Effector memory CD8-positive, alpha-beta T cell (primary cell): Measurements from ENCODE around the gene TMEM260.
"Not testable (repeated sequence)": the region's sequence is repeated elsewhere in the genome, so short reads cannot be mapped to it uniquely, and the experiment has no call there.

Experiments used
- ATAC-seq: fragments of 150-1000 bp; cut with Tn5 transposase; replicated peaks from 2 replicates; pipeline ENCODE4 v1.10.0; 2021; ENCODE audit warnings: mild to moderate bottlenecking, moderate library complexity
- DNase-seq, 3 experiments: peaks; one replicate each; pipeline ENCODE4 v3.0.0; 2021
- H3K27ac Mint-ChIP-seq, 2 donors: one replicate each; pipeline ENCODE4 v1.8.0; 2022; ENCODE audit warnings: mild to moderate bottlenecking in 2 of 2, mixed read lengths in 2 of 2, moderate library complexity in 2 of 2
- H3K27me3 Mint-ChIP-seq, 2 donors: one replicate each; pipeline ENCODE4 v1.8.0; 2022; ENCODE audit warnings: mixed read lengths in 2 of 2
- H3K36me3 Mint-ChIP-seq: one replicate; pipeline ENCODE4 v1.8.0; 2022; ENCODE audit warnings: mild to moderate bottlenecking, moderate library complexity, mixed read lengths; ENCODE audit not compliant: insufficient read depth
- H3K4me1 Mint-ChIP-seq, 2 donors: one replicate each; pipeline ENCODE4 v1.8.0; 2022; ENCODE audit warnings: low read depth in 2 of 2, mixed read lengths in 2 of 2
- H3K4me3 Mint-ChIP-seq, 2 donors: one replicate each; pipeline ENCODE4 v1.8.0; 2022; ENCODE audit warnings: mild to moderate bottlenecking in 2 of 2, mixed read lengths in 2 of 2, moderate library complexity in 2 of 2
- H3K9me3 Mint-ChIP-seq, 2 donors: one replicate each; pipeline ENCODE4 v1.8.0; 2022; ENCODE audit warnings: mixed read lengths in 2 of 2

The TMEM260 gene

GRCh38 chr14:56580221-56580711, 668 bp downstream of the TMEM260 start:
- DNase-seq, result no peak
- Mint-ChIP-seq H3K27ac (peak overlapping the region; percentile 76 to 91), H3K27me3 (no peaks in the 10 kb centered on the region)

GRCh38 chr14:56581041-56581727, 1.6 kb downstream of the TMEM260 start:
- peaks cover 11% of the 10 kb centered on the region for H3K36me3 Mint-ChIP-seq
- peak overlapping the region; percentile 83 to 90 for H3K4me3 Mint-ChIP-seq
- no peaks in the 10 kb centered on the region for H3K9me3 Mint-ChIP-seq
- no peaks in the 10 kb centered on the region for H3K27me3 Mint-ChIP-seq
- no peak for DNase-seq
- peaks cover 28 to 31% of the 10 kb centered on the region in 2 donors for H3K4me1 Mint-ChIP-seq
- H3K27ac Mint-ChIP-seq, result peak overlapping the region in 1 of 2 donors; percentile 50
- no peak for ATAC-seq

More at GRCh38 chr14:56580221-56580711, 668 bp downstream of the TMEM260 start:
- H3K9me3 Mint-ChIP-seq, result no peaks in the 10 kb centered on the region
- no peak for ATAC-seq
- peaks cover 11% of the 10 kb centered on the region for H3K36me3 Mint-ChIP-seq
- peak overlapping the region; percentile 83 to 90 for H3K4me3 Mint-ChIP-seq
- peaks cover 28 to 31% of the 10 kb centered on the region in 2 donors for H3K4me1 Mint-ChIP-seq

GRCh38 chr14:56585461-56586084, 6.0 kb downstream of the TMEM260 start:
- DNase-seq (no peak), ATAC-seq (no peak)
- no peak overlapping the region for H3K27ac Mint-ChIP-seq
- no peaks in the 10 kb centered on the region for H3K9me3 Mint-ChIP-seq
- peaks cover 23 to 30% of the 10 kb centered on the region in 2 donors for H3K4me1 Mint-ChIP-seq
- no peak overlapping the region for H3K4me3 Mint-ChIP-seq
- H3K27me3 Mint-ChIP-seq, result no peaks in the 10 kb centered on the region
- peaks cover 3% of the 10 kb centered on the region for H3K36me3 Mint-ChIP-seq

DNA sequence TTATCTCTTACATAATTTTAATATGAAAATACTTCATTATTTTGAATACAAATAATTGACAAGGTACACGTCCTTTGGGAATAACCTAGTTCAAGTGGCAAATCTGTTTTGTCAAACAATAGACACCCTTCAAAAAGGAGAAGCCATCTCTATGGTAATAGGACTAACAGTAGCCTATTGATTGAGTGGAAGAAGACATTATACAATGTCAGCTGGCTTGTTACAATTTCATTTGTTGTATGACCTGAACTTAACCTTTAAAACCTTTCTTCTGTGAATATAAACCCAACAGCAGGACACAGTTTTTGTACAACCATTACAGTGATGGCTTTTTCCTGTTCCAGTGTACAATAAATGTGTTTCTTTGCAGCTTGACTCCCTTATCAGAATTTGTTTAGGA, 8.1 kb downstream of the TMEM260 start:
- peaks cover 3% of the 10 kb centered on the region for H3K36me3 Mint-ChIP-seq
- no peak overlapping the region for H3K27ac Mint-ChIP-seq
- H3K9me3 Mint-ChIP-seq, result no peaks in the 10 kb centered on the region
- no peaks in the 10 kb centered on the region for H3K27me3 Mint-ChIP-seq
- no peak overlapping the region for H3K4me3 Mint-ChIP-seq
- DNase-seq (no peak), ATAC-seq (no peak)
- peaks cover 10 to 15% of the 10 kb centered on the region in 2 donors for H3K4me1 Mint-ChIP-seq

GRCh38 chr14:56590535-56590960, 10.9 kb downstream of the TMEM260 start:
- H3K27ac Mint-ChIP-seq, result no peak overlapping the region
- ATAC-seq (no peak), DNase-seq (no peak)
- H3K36me3 Mint-ChIP-seq, result peaks cover 19% of the 10 kb centered on the region
- H3K27me3 Mint-ChIP-seq, result no peaks in the 10 kb centered on the region
- no peak overlapping the region for H3K4me3 Mint-ChIP-seq
- no peaks in the 10 kb centered on the region for H3K9me3 Mint-ChIP-seq
- H3K4me1 Mint-ChIP-seq, result peaks cover 0 to 3% of the 10 kb centered on the region in 2 donors

- Mint-ChIP-seq H3K36me3 (peaks cover 20% of the 10 kb centered on the region), H3K9me3 (no peaks in the 10 kb centered on the region), H3K4me1 (peaks cover 0 to 7% of the 10 kb centered on the region in 2 donors), H3K27ac (no peak overlapping the region), H3K4me3 (no peak overlapping the region), H3K27me3 (no peaks in the 10 kb centered on the region)
- DNase-seq, result no peak
- no peak for ATAC-seq
These were observed 13.3 kb downstream of the TMEM260 start for GRCh38 chr14:56592746-56593544.

GRCh38 chr14:56594428-56594827, 14.8 kb downstream of the TMEM260 start:
- Mint-ChIP-seq H3K27ac (no peak overlapping the region), H3K4me3 (no peak overlapping the region), H3K4me1 (peaks cover 0 to 7% of the 10 kb centered on the region in 2 donors), H3K27me3 (no peaks in the 10 kb centered on the region), H3K9me3 (no peaks in the 10 kb centered on the region), H3K36me3 (peaks cover 23% of the 10 kb centered on the region)
- ATAC-seq, result no peak
- DNase-seq, result no peak

DNA sequence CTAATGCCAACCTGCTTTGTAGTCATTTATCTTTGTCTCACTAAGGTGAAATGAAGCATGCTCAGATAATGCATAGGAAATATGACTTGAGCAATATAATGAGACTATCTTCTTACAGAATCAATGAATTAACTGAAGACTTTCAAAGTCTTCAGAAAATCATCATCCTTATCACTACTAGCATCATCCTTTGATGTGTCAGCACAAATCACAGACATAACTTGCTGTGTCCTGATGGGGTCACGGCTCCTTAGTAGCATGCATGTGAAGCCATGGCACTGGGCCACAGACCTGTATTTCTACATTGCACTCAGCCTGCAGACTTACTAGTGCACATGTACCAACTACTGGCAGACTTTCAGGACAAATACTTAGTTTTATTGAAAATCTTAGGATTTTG, 18.9 kb downstream of the TMEM260 start:
- H3K9me3 Mint-ChIP-seq, result no peaks in the 10 kb centered on the region
- ATAC-seq (no peak), DNase-seq (no peak)
- H3K4me1 Mint-ChIP-seq, result peaks cover 1 to 15% of the 10 kb centered on the region in 2 donors
- H3K27ac Mint-ChIP-seq, result no peak overlapping the region
- no peaks in the 10 kb centered on the region for H3K27me3 Mint-ChIP-seq
- no peak overlapping the region for H3K4me3 Mint-ChIP-seq
- peaks cover 13% of the 10 kb centered on the region for H3K36me3 Mint-ChIP-seq

DNA sequence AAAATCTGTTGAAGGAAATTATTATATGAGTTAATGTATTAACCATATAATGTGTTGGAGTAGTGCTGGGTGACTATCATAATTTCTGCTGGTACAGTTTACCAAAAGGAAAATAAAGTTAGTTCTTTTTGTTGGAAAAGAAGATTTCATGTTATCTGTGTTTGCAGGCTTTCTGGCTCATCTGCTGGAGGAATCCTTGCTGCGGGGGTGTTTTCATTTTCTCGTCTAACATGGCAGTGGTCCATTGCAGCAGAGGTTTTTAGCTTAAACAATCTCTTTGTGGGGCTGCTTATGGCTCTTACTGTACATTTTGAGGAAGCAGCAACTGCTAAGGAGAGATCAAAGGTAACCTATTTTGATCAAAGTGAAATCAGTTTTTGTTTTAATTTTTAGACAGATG, 24.1 kb downstream of the TMEM260 start:
- peaks cover 6% of the 10 kb centered on the region for H3K36me3 Mint-ChIP-seq
- H3K4me3 Mint-ChIP-seq, result no peak overlapping the region
- DNase-seq (no peak), ATAC-seq (no peak)
- peak overlapping the region in 1 of 2 donors; percentile 49 for H3K27ac Mint-ChIP-seq
- H3K27me3 Mint-ChIP-seq, result no peaks in the 10 kb centered on the region
- peaks cover 4 to 20% of the 10 kb centered on the region in 2 donors for H3K4me1 Mint-ChIP-seq
- no peaks in the 10 kb centered on the region for H3K9me3 Mint-ChIP-seq

DNA sequence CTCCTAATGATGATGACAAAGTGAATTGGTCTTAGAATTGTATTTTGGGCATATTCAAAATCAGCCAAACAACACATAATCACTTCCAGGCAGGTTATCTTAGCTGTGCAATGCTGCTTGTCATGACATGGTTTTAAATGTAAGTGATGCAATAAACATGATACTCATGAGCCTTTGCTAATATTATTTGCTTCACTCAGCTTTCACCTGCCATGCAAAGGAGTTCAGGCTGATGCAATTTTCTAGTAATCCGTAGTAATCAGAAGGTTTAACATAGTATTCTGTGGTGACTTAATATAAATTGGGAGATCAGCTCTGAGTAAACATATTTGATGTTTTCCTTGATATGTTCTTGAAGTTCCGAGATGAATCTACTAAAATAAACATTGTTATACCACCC, 29.1 kb downstream of the TMEM260 start:
- Mint-ChIP-seq H3K27me3 (no peaks in the 10 kb centered on the region), H3K4me1 (peaks cover 2 to 13% of the 10 kb centered on the region in 2 donors), H3K4me3 (no peak overlapping the region), H3K36me3 (peaks cover 40% of the 10 kb centered on the region), H3K27ac (no peak overlapping the region), H3K9me3 (no peaks in the 10 kb centered on the region)
- DNase-seq (no peak), ATAC-seq (no peak)

- H3K27ac Mint-ChIP-seq, DNase-seq, H3K27me3 Mint-ChIP-seq, H3K4me1 Mint-ChIP-seq, H3K9me3 Mint-ChIP-seq, ATAC-seq, H3K4me3 Mint-ChIP-seq: not testable (repeated sequence)
- peaks cover 51% of the 10 kb centered on the region for H3K36me3 Mint-ChIP-seq
These were observed 32.1 kb downstream of the TMEM260 start for GRCh38 chr14:56611663-56612062.

DNA sequence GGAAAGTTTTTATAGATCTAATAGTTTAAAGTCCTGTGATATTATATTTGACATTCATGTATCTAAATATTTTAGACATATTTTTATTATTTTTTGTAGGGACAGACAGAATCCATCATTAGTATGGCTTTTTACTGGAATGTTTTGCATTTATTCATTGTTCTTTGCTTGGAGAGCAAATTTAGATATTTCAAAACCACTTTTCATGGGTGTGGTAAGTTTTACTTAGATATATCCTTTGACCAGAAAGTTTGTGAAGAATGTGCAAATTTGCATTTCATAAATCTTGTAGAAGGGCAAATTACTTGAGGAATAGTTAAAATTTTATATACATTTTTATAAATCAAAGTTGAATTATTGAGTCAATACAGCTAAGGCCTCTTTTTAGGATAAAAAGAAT, 37.5 kb downstream of the TMEM260 start:
- Mint-ChIP-seq H3K27ac (peak overlapping the region in 1 of 2 donors; percentile 73), H3K4me1 (peaks cover 0 to 1% of the 10 kb centered on the region in 2 donors), H3K4me3 (no peak overlapping the region), H3K27me3 (no peaks in the 10 kb centered on the region), H3K36me3 (peaks cover 48% of the 10 kb centered on the region), H3K9me3 (no peaks in the 10 kb centered on the region)
- DNase-seq (no peak), ATAC-seq (no peak)

- no peak overlapping the region for H3K4me3 Mint-ChIP-seq
- H3K36me3 Mint-ChIP-seq, result peaks cover 41% of the 10 kb centered on the region
- DNase-seq, result no peak
- H3K9me3 Mint-ChIP-seq, result peaks cover 0 to 8% of the 10 kb centered on the region in 2 donors
- no peak overlapping the region for H3K27ac Mint-ChIP-seq
- no peaks in the 10 kb centered on the region for H3K4me1 Mint-ChIP-seq
- H3K27me3 Mint-ChIP-seq, result no peaks in the 10 kb centered on the region
- ATAC-seq, result no peak
These were observed 51.1 kb downstream of the TMEM260 start for GRCh38 chr14:56630707-56631106.
